ENCODE results near the gene SEPSECS.

The SEPSECS gene

DNA sequence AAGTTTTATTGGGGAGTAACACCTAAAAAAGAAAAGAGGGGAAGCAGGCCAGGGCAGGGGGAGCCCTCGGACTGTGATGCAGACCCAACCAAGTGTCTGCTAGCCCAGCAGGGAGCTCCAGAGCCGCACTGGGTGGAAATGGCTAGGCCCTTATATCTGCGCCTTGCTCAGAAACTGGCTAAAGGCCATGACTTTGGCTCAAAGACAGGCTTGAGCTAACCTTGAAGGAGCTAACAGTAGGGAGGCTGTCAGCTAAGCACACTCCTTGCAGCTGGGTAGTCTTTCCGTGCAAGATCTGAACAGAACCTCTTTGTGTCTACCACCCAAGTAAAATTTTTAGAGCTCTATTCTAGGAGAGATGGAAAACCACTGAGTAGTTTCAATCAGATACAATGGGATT, 43.0 kb downstream of the SEPSECS start:
- TF ChIP-seq, protein P1, sequence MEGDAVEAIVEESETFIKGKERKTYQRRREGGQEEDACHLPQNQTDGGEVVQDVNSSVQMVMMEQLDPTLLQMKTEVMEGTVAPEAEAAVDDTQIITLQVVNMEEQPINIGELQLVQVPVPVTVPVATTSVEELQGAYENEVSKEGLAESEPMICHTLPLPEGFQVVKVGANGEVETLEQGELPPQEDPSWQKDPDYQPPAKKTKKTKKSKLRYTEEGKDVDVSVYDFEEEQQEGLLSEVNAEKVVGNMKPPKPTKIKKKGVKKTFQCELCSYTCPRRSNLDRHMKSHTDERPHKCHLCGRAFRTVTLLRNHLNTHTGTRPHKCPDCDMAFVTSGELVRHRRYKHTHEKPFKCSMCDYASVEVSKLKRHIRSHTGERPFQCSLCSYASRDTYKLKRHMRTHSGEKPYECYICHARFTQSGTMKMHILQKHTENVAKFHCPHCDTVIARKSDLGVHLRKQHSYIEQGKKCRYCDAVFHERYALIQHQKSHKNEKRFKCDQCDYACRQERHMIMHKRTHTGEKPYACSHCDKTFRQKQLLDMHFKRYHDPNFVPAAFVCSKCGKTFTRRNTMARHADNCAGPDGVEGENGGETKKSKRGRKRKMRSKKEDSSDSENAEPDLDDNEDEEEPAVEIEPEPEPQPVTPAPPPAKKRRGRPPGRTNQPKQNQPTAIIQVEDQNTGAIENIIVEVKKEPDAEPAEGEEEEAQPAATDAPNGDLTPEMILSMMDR (IDR thresholded peaks at IDR 0.05; ENCODE audit: extremely low read depth, missing control alignments), result no peak
- no peak for DNase-seq (ENCODE audit: low spot score)

DNA sequence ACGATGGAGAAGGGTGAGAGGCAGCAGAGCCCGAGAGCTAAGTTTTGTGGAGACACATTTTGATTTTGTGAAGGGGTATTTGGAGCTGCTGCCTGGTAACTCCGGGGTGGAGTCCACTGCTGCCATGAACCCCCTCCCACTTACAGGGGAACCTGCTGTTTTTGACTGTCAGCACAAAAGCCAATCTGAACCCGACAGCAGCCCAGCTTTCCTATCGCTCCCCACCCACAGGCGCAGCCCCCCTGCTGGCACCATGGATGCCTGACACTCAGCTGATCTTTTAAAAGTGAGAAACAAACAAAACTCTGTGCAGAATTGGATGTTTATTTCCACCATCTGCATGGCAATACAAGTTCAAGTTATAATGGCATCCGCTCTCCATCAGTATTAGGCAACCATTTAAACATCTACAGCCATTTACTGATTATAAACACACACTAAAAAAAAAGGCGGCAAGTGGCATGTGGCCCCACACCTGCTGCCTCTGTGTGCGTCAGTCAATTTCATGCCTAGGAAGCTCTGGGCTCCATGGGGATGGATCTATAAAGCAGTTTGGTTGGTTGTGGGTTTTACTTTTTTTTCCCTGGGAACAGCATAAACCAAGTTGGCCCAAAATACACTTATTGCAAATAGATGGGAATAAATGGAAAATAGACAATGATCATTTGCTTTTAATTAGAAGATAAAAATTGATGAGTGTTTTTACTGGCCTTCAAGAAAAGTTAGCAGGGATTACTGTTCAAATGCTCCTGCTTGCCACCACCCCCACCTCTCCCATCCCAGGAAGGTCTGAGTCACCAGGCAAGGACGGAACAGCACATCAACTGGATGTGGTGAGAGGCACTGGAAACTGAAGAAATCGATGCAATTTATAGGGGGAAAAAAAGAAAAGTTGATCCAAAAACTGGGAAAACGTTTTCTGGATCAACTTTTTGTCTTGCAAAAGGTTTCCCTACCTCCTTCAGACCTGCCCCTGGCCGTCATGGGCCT, 46.0 kb downstream of the SEPSECS start:
- DNase-seq (ENCODE audit: low spot score), result no peak

DNA sequence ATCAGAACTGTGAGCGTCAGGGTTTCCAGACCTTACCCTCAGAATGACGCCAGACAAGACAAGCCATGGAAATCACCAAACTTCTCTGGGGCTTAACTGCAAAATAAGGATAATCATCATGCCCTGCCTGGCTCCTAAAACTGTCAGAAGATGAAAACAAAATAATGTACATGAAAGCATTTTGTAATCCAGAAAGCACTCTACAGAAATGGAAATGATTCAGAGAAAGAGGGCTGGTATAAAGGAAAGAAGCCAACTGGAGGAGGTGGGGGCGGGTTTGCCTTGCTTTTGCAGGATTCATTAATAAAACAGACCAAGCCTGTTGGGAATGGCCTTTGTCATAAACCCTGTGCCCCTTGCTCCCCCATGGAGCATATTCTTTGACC, 47.3 kb downstream of the SEPSECS start:
- TF ChIP-seq, protein P1 (IDR thresholded peaks at IDR 0.05; ENCODE audit: extremely low read depth, missing control alignments), result no peak
- no peak for DNase-seq (ENCODE audit: low spot score)

More for the DNA sequence above, 46.0 kb downstream of the SEPSECS start:
- TF ChIP-seq, protein P1 (IDR thresholded peaks at IDR 0.05; ENCODE audit: extremely low read depth, missing control alignments), result no peak

DNA sequence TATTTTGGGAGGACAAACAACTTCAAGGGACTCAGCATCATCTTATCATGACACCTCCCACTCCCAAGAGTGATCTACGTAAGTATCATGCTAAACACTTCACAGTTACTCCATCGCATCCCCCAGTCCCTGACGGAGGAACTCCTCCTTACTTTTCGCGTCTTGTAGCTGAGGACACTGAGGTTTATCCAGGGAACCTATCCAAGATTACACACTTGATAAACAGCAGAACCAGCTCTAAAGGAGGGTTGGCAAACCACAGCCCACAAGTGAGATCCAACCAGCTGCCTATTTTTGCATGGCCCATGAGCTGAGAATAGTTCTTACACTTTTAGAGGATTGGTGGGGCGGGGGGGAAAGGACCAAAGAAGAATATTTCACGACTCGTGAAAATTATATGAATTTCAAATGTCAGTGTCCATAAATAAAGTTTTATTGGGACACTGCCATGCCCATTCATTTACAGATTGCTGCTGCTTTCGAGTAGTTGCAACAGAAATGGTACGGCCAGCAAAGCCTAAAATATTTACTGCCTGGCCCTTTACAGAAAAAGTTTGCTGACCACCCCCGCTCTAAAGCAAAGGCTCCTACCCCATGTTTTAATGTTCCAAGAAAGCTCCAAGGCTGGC, 47.8 kb downstream of the SEPSECS start:
- DNase-seq (ENCODE audit: low spot score), result no peak
- TF ChIP-seq, protein P1 (IDR thresholded peaks at IDR 0.05; ENCODE audit: extremely low read depth, missing control alignments), result no peak

DNA sequence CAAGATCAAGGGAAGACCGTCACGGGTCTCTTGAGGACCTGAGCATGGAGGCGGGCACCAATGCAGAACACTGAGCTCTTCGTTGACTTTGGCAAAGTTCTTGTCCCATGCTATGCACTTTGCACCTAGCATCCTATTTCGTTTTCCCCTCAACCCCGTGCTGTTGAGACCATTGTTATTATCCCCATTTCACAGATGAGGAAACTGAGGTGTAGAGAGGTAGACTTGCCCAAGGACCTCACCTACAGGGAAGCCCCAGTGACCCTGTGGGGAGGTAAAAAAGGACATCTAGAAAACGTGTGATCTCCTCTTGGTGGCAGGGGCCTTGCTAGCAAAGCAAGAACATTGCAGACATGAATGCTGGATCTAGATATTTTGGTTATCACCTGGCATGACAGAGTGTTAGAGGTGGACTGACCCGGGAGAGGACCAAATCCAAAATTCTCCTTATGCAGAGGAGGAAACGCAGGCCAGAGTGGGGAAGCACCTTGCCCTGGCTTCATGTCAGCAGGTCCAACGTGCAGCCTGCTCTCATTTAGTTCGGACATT, 48.5 kb downstream of the SEPSECS start:
- no peak for DNase-seq (ENCODE audit: low spot score)
- TF ChIP-seq, protein P1 (IDR thresholded peaks at IDR 0.05; ENCODE audit: extremely low read depth, missing control alignments), result no peak

DNA sequence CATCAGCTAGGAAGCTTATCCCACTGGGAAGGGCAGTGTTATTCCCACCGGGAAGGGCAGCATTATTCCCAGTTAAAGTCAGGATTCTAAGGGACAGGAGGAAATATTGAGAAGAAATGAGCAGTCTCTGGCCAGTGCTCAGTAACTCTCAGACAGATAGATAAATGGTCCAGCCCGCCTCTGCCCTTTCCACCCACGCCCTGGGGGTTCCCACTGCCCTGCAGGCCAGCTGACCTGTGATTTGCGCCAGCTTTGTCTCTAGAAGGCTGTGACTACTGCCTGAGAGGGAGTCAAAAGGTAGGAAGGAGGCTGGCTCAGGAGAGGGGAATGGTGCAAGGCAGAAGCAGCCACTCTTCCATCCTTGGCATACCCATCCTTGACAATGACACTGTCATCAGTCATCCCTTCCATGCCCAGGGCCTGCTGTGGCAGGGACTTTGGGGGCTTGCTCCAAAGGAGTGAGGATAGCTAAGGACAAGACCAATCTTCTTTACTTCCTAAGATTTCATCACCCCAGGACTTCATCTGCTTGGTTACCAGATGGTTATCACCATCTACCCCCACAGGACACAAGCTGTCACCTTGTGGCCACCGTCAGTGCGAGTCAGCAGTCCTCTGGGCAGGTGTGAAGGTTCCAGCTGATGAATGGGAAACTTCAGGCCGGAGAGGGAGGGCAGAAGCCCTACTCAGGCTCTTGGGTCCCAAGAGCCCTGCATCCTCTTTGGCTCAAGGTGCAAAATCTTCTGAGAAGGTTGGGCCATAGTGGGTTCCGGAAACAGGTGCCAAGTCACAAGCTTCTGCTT, 49.5 kb downstream of the SEPSECS start:
- TF ChIP-seq, protein P1 (IDR thresholded peaks at IDR 0.05; ENCODE audit: extremely low read depth, missing control alignments), result no peak
- DNase-seq (ENCODE audit: low spot score), result no peak

All from GM20000 (cell line).